Measurements from ENCODE around the gene DGKH.

DGKH gene

GRCh38 chr13:42125046-42125445 is 76.6 kb downstream of the DGKH start:
- no peak for TF ChIP-seq CTCF (conservative IDR thresholded peaks at IDR 0.05; ENCODE audit: low read depth, low read length)
- peaks cover 26% of the 10 kb centered on the region for H3K4me1 ChIP-seq (ENCODE audit: low read depth, poor library complexity, severe bottlenecking)
- no peak overlapping the region for H3K27ac ChIP-seq
- no peak overlapping the region for H3K4me2 ChIP-seq
- H3K4me3 ChIP-seq (IDR thresholded peaks at IDR 0.05; ENCODE audit: insufficient read depth, low read depth, low read length) = no peak overlapping the region
- H2AFZ ChIP-seq (ENCODE audit: low read depth) = no peak overlapping the region
- H3K27me3 ChIP-seq (ENCODE audit: insufficient read depth, low read depth) = no peaks in the 10 kb centered on the region
- peaks cover 29% of the 10 kb centered on the region; the same call in 1 of the 2 replicates for H3K79me2 ChIP-seq (ENCODE audit: insufficient read depth, low read depth)
- no peaks in the 10 kb centered on the region for H3K36me3 ChIP-seq (ENCODE audit: insufficient read depth)
- no peak overlapping the region for H3K9ac ChIP-seq
- no peaks in the 10 kb centered on the region for H4K20me1 ChIP-seq (ENCODE audit: insufficient read depth)

- no peak overlapping the region for H3K4me2 ChIP-seq
- no peak for TF ChIP-seq CTCF (conservative IDR thresholded peaks at IDR 0.05; ENCODE audit: low read depth, low read length)
- H3K27ac ChIP-seq = no peak overlapping the region
- no peak overlapping the region for H3K4me3 ChIP-seq (IDR thresholded peaks at IDR 0.05; ENCODE audit: insufficient read depth, low read depth, low read length)
- H3K36me3 ChIP-seq (ENCODE audit: insufficient read depth) = no peaks in the 10 kb centered on the region
- no peaks in the 10 kb centered on the region for H3K27me3 ChIP-seq (ENCODE audit: insufficient read depth, low read depth)
- H2AFZ ChIP-seq (ENCODE audit: low read depth) = no peak overlapping the region
- no peaks in the 10 kb centered on the region for H4K20me1 ChIP-seq (ENCODE audit: insufficient read depth)
- peaks cover 8% of the 10 kb centered on the region for H3K4me1 ChIP-seq (ENCODE audit: low read depth, poor library complexity, severe bottlenecking)
- no peak overlapping the region for H3K9ac ChIP-seq
- peaks cover 18% of the 10 kb centered on the region; the same call in 1 of the 2 replicates for H3K79me2 ChIP-seq (ENCODE audit: insufficient read depth, low read depth)
These were observed 78.6 kb downstream of the DGKH start for GRCh38 chr13:42127047-42127446.

GRCh38 chr13:42129033-42129432 is 80.6 kb downstream of the DGKH start:
- H3K4me2 ChIP-seq = no peak overlapping the region
- TF ChIP-seq CTCF (conservative IDR thresholded peaks at IDR 0.05; ENCODE audit: low read depth, low read length) = no peak

GRCh38 chr13:42136518-42136917 is 88.1 kb downstream of the DGKH start:
- Histone ChIP-seq H3K9ac (no peak overlapping the region), H3K27ac (no peak overlapping the region)
- no peak for TF ChIP-seq CTCF (conservative IDR thresholded peaks at IDR 0.05; ENCODE audit: low read depth, low read length)

More at GRCh38 chr13:42129033-42129432, 80.6 kb downstream of the DGKH start:
- no peaks in the 10 kb centered on the region for H4K20me1 ChIP-seq (ENCODE audit: insufficient read depth)
- H3K9ac ChIP-seq = no peak overlapping the region
- no peak overlapping the region for H3K4me3 ChIP-seq (IDR thresholded peaks at IDR 0.05; ENCODE audit: insufficient read depth, low read depth, low read length)
- H3K27ac ChIP-seq = no peak overlapping the region
- no peaks in the 10 kb centered on the region for H3K27me3 ChIP-seq (ENCODE audit: insufficient read depth, low read depth)
- no peaks in the 10 kb centered on the region for H3K4me1 ChIP-seq (ENCODE audit: low read depth, poor library complexity, severe bottlenecking)
- no peak overlapping the region for H2AFZ ChIP-seq (ENCODE audit: low read depth)
- no peaks in the 10 kb centered on the region for H3K79me2 ChIP-seq (ENCODE audit: insufficient read depth, low read depth)
- H3K36me3 ChIP-seq (ENCODE audit: insufficient read depth) = no peaks in the 10 kb centered on the region

More at GRCh38 chr13:42136518-42136917, 88.1 kb downstream of the DGKH start:
- no peaks in the 10 kb centered on the region for H3K36me3 ChIP-seq (ENCODE audit: insufficient read depth)
- H4K20me1 ChIP-seq (ENCODE audit: insufficient read depth) = no peaks in the 10 kb centered on the region
- H3K27me3 ChIP-seq (ENCODE audit: insufficient read depth, low read depth) = no peaks in the 10 kb centered on the region
- no peak overlapping the region for H2AFZ ChIP-seq (ENCODE audit: low read depth)
- H3K79me2 ChIP-seq (ENCODE audit: insufficient read depth, low read depth) = no peaks in the 10 kb centered on the region
- H3K4me3 ChIP-seq (IDR thresholded peaks at IDR 0.05; ENCODE audit: insufficient read depth, low read depth, low read length) = no peak overlapping the region
- no peak overlapping the region for H3K4me2 ChIP-seq
- no peaks in the 10 kb centered on the region for H3K4me1 ChIP-seq (ENCODE audit: low read depth, poor library complexity, severe bottlenecking)
